ENCODE data around the gene PDPR. TPM values are rescaled to one million over a fixed set of nuclear protein-coding genes. Genes with fewer than 3 reads are reported as not detected.
"Not testable (repeated sequence)": the region's sequence is repeated elsewhere in the genome, so short reads cannot be mapped to it uniquely, and the experiment has no call there.

PDPR gene
- total RNA-seq, 1 experiment from 2014 or later = 7.0 TPM

GRCh38 chr16:70157105-70157476 lies 43.0 kb downstream of the PDPR start:
- in situ Hi-C loops (cut with HindIII; ENCODE audit: low pct_unique_long_range_greater_than_20kb, low sequenced_read_pairs) = no loop called here
- no peak for DNase-seq (ENCODE audit: low read depth, low spot score)

- in situ Hi-C loops (cut with HindIII; ENCODE audit: low pct_unique_long_range_greater_than_20kb, low sequenced_read_pairs) = no loop called here
- no peak for DNase-seq (ENCODE audit: low read depth, low spot score)
These were observed 43.5 kb downstream of the PDPR start for GRCh38 chr16:70157477-70158260.

GRCh38 chr16:70158261-70158939 lies 44.3 kb downstream of the PDPR start:
- no peak for DNase-seq (ENCODE audit: low read depth, low spot score)
- in situ Hi-C loops (cut with HindIII; ENCODE audit: low pct_unique_long_range_greater_than_20kb, low sequenced_read_pairs) = no loop called here

- in situ Hi-C loops (cut with HindIII; ENCODE audit: low pct_unique_long_range_greater_than_20kb, low sequenced_read_pairs) = no loop called here
- no peak for DNase-seq (ENCODE audit: low read depth, low spot score)
These were observed 45.5 kb downstream of the PDPR start for GRCh38 chr16:70159355-70160348.

- DNase-seq (ENCODE audit: low read depth, low spot score) = no peak
- in situ Hi-C loops (cut with HindIII; ENCODE audit: low pct_unique_long_range_greater_than_20kb, low sequenced_read_pairs) = no loop called here
These were observed 46.3 kb downstream of the PDPR start for GRCh38 chr16:70160388-70160787.

- in situ Hi-C loops (cut with HindIII; ENCODE audit: low pct_unique_long_range_greater_than_20kb, low sequenced_read_pairs) = no loop called here
- no peak for DNase-seq (ENCODE audit: low read depth, low spot score)
These were observed 46.7 kb downstream of the PDPR start for GRCh38 chr16:70160821-70161220.

GRCh38 chr16:70161350-70161749 lies 47.2 kb downstream of the PDPR start:
- no peak for DNase-seq (ENCODE audit: low read depth, low spot score)
- in situ Hi-C loops (cut with HindIII; ENCODE audit: low pct_unique_long_range_greater_than_20kb, low sequenced_read_pairs) = no loop called here

GRCh38 chr16:70162041-70162451 lies 47.9 kb downstream of the PDPR start:
- no peak for DNase-seq (ENCODE audit: low read depth, low spot score)
- in situ Hi-C loops (cut with HindIII; ENCODE audit: low pct_unique_long_range_greater_than_20kb, low sequenced_read_pairs) = no loop called here

GRCh38 chr16:70163596-70163995 lies 49.5 kb downstream of the PDPR start:
- no peak for DNase-seq (ENCODE audit: low read depth, low spot score)
- in situ Hi-C loops (cut with HindIII; ENCODE audit: low pct_unique_long_range_greater_than_20kb, low sequenced_read_pairs) = no loop called here

GRCh38 chr16:70166688-70167087 lies 52.6 kb downstream of the PDPR start:
- in situ Hi-C loops (cut with HindIII; ENCODE audit: low pct_unique_long_range_greater_than_20kb, low sequenced_read_pairs); DNase-seq (ENCODE audit: low read depth, low spot score): not testable (repeated sequence)

GRCh38 chr16:70173212-70173837 lies 59.2 kb downstream of the PDPR start, which contains the start of gene CLEC18C:
CLEC18C (plus strand) TSS chr16:70173787; CDS start chr16:70174279, 492 bp downstream.
- in situ Hi-C loops (cut with HindIII; ENCODE audit: low pct_unique_long_range_greater_than_20kb, low sequenced_read_pairs); DNase-seq (ENCODE audit: low read depth, low spot score): not testable (repeated sequence)

- DNase-seq (ENCODE audit: low read depth, low spot score); in situ Hi-C loops (cut with HindIII; ENCODE audit: low pct_unique_long_range_greater_than_20kb, low sequenced_read_pairs): not testable (repeated sequence)
These were observed 59.8 kb downstream of the PDPR start for GRCh38 chr16:70173916-70174315.

- in situ Hi-C loops (cut with HindIII; ENCODE audit: low pct_unique_long_range_greater_than_20kb, low sequenced_read_pairs); DNase-seq (ENCODE audit: low read depth, low spot score): not testable (repeated sequence)
These were observed 60.3 kb downstream of the PDPR start for GRCh38 chr16:70174387-70174932.

- not testable (repeated sequence) for DNase-seq (ENCODE audit: low read depth, low spot score)
These were observed 73.9 kb downstream of the PDPR start for GRCh38 chr16:70187858-70188607.

GRCh38 chr16:70188608-70188915 lies 74.4 kb downstream of the PDPR start:
- in situ Hi-C loops (cut with HindIII; ENCODE audit: low pct_unique_long_range_greater_than_20kb, low sequenced_read_pairs); DNase-seq (ENCODE audit: low read depth, low spot score): not testable (repeated sequence)

More at GRCh38 chr16:70187858-70188607, 73.9 kb downstream of the PDPR start:
- in situ Hi-C loops (cut with HindIII; ENCODE audit: low pct_unique_long_range_greater_than_20kb, low sequenced_read_pairs) = not testable (repeated sequence)

- in situ Hi-C loops (cut with HindIII; ENCODE audit: low pct_unique_long_range_greater_than_20kb, low sequenced_read_pairs); DNase-seq (ENCODE audit: low read depth, low spot score): not testable (repeated sequence)
These were observed 76.4 kb downstream of the PDPR start for GRCh38 chr16:70190574-70190973.
